GM13976 (cell line): ENCODE measurements around the gene MYO5B.
"Not testable (repeated sequence)": the region's sequence is repeated elsewhere in the genome, so short reads cannot be mapped to it uniquely, and the experiment has no call there.

Experiments
- DNase-seq: peaks from one replicate; pipeline ENCODE4 v3.0.0; 2012; ENCODE audit warnings: low spot score
- CTCF ChIP-seq: IDR thresholded peaks from 2 replicates; pipeline ENCODE4 v1.5.1; 2012; ENCODE audit warnings: borderline replicate concordance, mild to moderate bottlenecking; ENCODE audit not compliant: insufficient read depth; ENCODE audit errors: extremely low read depth, missing control alignments, control extremely low read depth
- in situ Hi-C: fragments of 300-500 bp; cut with MboI; formaldehyde crosslinking; loops from one replicate; pipeline ENCODE4 v1.12.0; 2022; ENCODE audit warnings: low sequenced_read_pairs, mixed read lengths, inconsistent platforms; ENCODE audit not compliant: unreplicated experiment

Gene MYO5B

GRCh38 chr18:49802623-49803022, 392.3 kb downstream of the MYO5B start:
- in situ Hi-C loops = no loop called here
- no peak for DNase-seq
- no peak for TF ChIP-seq CTCF

- DNase-seq, in situ Hi-C loops: not testable (repeated sequence)
Observed at GRCh38 chr18:49800491-49800890, 394.5 kb downstream of the MYO5B start.

- in situ Hi-C loops, DNase-seq: not testable (repeated sequence)
Observed at GRCh38 chr18:49799806-49800205, 395.1 kb downstream of the MYO5B start.

- in situ Hi-C loops = no loop called here
- no peak for TF ChIP-seq CTCF
- no peak for DNase-seq
Observed at GRCh38 chr18:49798001-49798400, 396.9 kb downstream of the MYO5B start.

- in situ Hi-C loops = no loop called here
- no peak for DNase-seq
- TF ChIP-seq CTCF = no peak
Observed at GRCh38 chr18:49795612-49796552, 399.1 kb downstream of the MYO5B start.

- DNase-seq = no peak
- TF ChIP-seq CTCF = no peak
- in situ Hi-C loops = no loop called here
Observed at GRCh38 chr18:49794743-49795142, 400.2 kb downstream of the MYO5B start.

GRCh38 chr18:49789560-49790134, 405.3 kb downstream of the MYO5B start:
- in situ Hi-C loops, DNase-seq: not testable (repeated sequence)

- no peak for DNase-seq
- no peak for TF ChIP-seq CTCF
- in situ Hi-C loops = no loop called here
Observed at GRCh38 chr18:49788327-49788898, 406.5 kb downstream of the MYO5B start.
